ENCODE measurements around the gene GALP. TPM values are rescaled to one million over a fixed set of nuclear protein-coding genes. Genes with fewer than 3 reads are reported as not detected.
"Not testable (repeated sequence)": the region's sequence is repeated elsewhere in the genome, so short reads cannot be mapped to it uniquely, and the experiment has no call there.

The GALP gene
- total RNA-seq, 1 donor from 2014 or later: not detected

GRCh38 chr19:56221442-56221841 lies 45.6 kb downstream of the GALP start:
- intact Hi-C loops (cut with DNase I); ATAC-seq; DNase-seq (ENCODE audit: missing footprints): not testable (repeated sequence)

DNA sequence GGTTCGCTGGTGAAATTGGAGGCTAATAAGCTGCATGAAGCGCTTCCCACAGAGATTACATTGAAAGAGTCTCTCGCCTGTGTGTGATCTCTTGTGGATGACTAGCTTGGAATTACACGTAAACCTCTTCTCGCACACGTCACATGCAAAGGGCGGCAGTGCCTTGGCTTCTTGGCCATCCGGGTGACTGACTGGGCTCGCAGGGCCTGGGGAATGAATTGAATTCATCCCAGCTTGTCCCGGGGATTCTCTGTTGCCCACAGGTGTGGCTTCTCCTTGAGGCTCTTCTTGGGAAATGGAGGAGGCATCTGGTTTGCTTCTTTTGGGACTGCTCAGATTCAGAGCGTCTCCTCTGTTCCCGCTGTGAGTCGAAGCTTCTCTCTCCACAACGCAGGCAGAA lies 46.0 kb downstream of the GALP start:
- ATAC-seq (no peak), DNase-seq (ENCODE audit: missing footprints) (no peak)
- intact Hi-C loops (cut with DNase I): no loop called here

GRCh38 chr19:56222901-56223300 lies 47.1 kb downstream of the GALP start:
- intact Hi-C loops (cut with DNase I): no loop called here
- DNase-seq (ENCODE audit: missing footprints) (no peak), ATAC-seq (no peak)

GRCh38 chr19:56223481-56223880 lies 47.7 kb downstream of the GALP start:
- ATAC-seq (no peak), DNase-seq (ENCODE audit: missing footprints) (no peak)
- intact Hi-C loops (cut with DNase I): no loop called here

Other genes with a start within 250 kb of the GALP start
- gene NLRP13, start 243.7 kb upstream of the GALP start, total RNA-seq: not detected
- gene NLRP8, start 228.2 kb upstream of the GALP start, total RNA-seq: not detected
- not detected for gene NLRP5, start 189.2 kb upstream of the GALP start, total RNA-seq
- 35.3 TPM for gene ZNF787, start 54.7 kb upstream of the GALP start, total RNA-seq
- 29.1 TPM for gene ZNF444, start 34.7 kb upstream of the GALP start, total RNA-seq
- not detected for gene ZSCAN5B, start 21.8 kb downstream of the GALP start, total RNA-seq
- gene ZSCAN5C, start 26.3 kb downstream of the GALP start, total RNA-seq: not detected
- not detected for gene EDDM13, start 96.7 kb downstream of the GALP start, total RNA-seq
- 20.3 TPM for gene ZSCAN5A, start 138.8 kb downstream of the GALP start, total RNA-seq
- gene ZNF582, start 217.5 kb downstream of the GALP start, total RNA-seq: 3.6 TPM
- gene ZNF583, start 228.3 kb downstream of the GALP start, total RNA-seq: 5.4 TPM

Data from Right ventricle myocardium inferior (tissue), 1 donor.